GM21825 (cell line): ENCODE measurements around the gene PLCD3.
A peak's percentile ranks its signal among the peaks of the same experiment; 100 is the strongest.

Experiments used
- ATAC-seq: cut with Tn5 transposase; IDR thresholded peaks from one replicate; pipeline ENCODE4 v1.9.1; 2021; ENCODE audit warnings: mild to moderate bottlenecking, moderate library complexity; ENCODE audit not compliant: unreplicated experiment

Gene PLCD3

GRCh38 chr17:45149669-45150664 lies 17.7 kb upstream of the PLCD3 start:
- ATAC-seq: no peak

- peak; percentile 27 for ATAC-seq
Measured at GRCh38 chr17:45149037-45149668, 16.8 kb upstream of the PLCD3 start.

- peak; percentile 65 for ATAC-seq
Measured at GRCh38 chr17:45148183-45149036, 16.1 kb upstream of the PLCD3 start, which contains the start of gene HEXIM1. Gene HEXIM1, plus strand, starts transcription at chr17:45148475. Its CDS starts 716 bp downstream, at chr17:45149191.

GRCh38 chr17:45147581-45148182 lies 15.4 kb upstream of the PLCD3 start:
- ATAC-seq: no peak

GRCh38 chr17:45146890-45147580 lies 14.7 kb upstream of the PLCD3 start:
- ATAC-seq: no peak

GRCh38 chr17:45146592-45146889 lies 14.2 kb upstream of the PLCD3 start:
- ATAC-seq: no peak

- ATAC-seq: no peak
Measured at GRCh38 chr17:45146166-45146565, 13.9 kb upstream of the PLCD3 start.

GRCh38 chr17:45145035-45145389 lies 12.7 kb upstream of the PLCD3 start:
- ATAC-seq: no peak

GRCh38 chr17:45144199-45145034 lies 12.1 kb upstream of the PLCD3 start:
- ATAC-seq: no peak

GRCh38 chr17:45143767-45144198 lies 11.5 kb upstream of the PLCD3 start:
- ATAC-seq: no peak

- no peak for ATAC-seq
Measured at GRCh38 chr17:45143094-45143670, 10.9 kb upstream of the PLCD3 start.

- ATAC-seq: no peak
Measured at GRCh38 chr17:45139533-45139920, 7.2 kb upstream of the PLCD3 start.

GRCh38 chr17:45138911-45139532 lies 6.7 kb upstream of the PLCD3 start:
- ATAC-seq: no peak

- ATAC-seq: no peak
Measured at GRCh38 chr17:45137561-45138305, 5.4 kb upstream of the PLCD3 start.

- ATAC-seq: no peak
Measured at GRCh38 chr17:45136846-45137560, 4.7 kb upstream of the PLCD3 start.

- no peak for ATAC-seq
Measured at GRCh38 chr17:45135978-45136791, 3.9 kb upstream of the PLCD3 start.
